Myometrial cell (primary cell): ENCODE data around the gene GRIK4. TPM values are rescaled to one million over a fixed set of nuclear protein-coding genes. Genes with fewer than 3 reads are reported as not detected.

Source experiments
- total RNA-seq: library from RNA; depleted of rRNA; stranded (reverse); fragments of >200 nt; gene quantifications from 2 replicates; pipeline ENCODE4 v1.2.3, GENCODE V29; 2015

Gene GRIK4, protein sequence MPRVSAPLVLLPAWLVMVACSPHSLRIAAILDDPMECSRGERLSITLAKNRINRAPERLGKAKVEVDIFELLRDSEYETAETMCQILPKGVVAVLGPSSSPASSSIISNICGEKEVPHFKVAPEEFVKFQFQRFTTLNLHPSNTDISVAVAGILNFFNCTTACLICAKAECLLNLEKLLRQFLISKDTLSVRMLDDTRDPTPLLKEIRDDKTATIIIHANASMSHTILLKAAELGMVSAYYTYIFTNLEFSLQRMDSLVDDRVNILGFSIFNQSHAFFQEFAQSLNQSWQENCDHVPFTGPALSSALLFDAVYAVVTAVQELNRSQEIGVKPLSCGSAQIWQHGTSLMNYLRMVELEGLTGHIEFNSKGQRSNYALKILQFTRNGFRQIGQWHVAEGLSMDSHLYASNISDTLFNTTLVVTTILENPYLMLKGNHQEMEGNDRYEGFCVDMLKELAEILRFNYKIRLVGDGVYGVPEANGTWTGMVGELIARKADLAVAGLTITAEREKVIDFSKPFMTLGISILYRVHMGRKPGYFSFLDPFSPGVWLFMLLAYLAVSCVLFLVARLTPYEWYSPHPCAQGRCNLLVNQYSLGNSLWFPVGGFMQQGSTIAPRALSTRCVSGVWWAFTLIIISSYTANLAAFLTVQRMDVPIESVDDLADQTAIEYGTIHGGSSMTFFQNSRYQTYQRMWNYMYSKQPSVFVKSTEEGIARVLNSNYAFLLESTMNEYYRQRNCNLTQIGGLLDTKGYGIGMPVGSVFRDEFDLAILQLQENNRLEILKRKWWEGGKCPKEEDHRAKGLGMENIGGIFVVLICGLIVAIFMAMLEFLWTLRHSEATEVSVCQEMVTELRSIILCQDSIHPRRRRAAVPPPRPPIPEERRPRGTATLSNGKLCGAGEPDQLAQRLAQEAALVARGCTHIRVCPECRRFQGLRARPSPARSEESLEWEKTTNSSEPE
- not detected in 2 replicates for total RNA-seq

DNA sequence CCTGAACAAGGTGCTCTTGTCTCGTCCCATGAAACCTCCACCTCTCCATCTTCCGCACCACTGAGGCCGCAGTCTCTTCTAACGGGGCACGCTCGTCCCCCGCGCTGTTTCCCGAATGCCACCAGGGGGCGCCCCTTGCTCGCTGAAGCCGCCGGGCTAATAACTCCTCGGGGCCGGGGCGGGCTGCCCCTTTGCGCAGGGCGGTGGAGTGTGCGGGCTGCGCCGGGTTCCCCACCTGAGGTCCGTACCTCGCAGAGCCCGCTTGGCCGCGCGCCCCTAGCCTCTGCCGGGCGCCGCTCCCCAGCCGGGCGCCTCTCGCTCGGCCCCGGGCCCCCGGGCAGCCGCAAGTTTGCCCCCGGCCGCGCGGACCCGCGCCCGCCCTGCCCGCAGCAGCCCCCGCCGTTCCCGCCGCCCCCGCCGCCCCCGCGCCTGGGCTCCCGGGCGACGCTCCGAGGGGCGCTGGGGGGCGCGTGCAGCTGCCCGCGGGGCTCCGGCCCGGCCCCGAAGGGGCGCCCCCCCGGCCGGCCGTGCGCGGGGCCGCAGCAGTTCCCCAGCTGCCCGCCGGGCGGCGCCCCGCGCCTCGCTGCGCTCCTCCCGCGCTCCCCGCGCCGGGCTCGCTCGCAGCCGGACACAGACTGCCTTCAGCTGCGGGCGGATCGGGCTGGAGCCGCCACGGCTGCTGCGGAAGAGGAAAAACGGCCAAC lies at the start of gene GRIK4:
TSS of gene GRIK4 (plus strand) at position 633 of the 704 bp plus-strand sequence. CDS start 148,571 bp downstream, outside the sequence.

DNA sequence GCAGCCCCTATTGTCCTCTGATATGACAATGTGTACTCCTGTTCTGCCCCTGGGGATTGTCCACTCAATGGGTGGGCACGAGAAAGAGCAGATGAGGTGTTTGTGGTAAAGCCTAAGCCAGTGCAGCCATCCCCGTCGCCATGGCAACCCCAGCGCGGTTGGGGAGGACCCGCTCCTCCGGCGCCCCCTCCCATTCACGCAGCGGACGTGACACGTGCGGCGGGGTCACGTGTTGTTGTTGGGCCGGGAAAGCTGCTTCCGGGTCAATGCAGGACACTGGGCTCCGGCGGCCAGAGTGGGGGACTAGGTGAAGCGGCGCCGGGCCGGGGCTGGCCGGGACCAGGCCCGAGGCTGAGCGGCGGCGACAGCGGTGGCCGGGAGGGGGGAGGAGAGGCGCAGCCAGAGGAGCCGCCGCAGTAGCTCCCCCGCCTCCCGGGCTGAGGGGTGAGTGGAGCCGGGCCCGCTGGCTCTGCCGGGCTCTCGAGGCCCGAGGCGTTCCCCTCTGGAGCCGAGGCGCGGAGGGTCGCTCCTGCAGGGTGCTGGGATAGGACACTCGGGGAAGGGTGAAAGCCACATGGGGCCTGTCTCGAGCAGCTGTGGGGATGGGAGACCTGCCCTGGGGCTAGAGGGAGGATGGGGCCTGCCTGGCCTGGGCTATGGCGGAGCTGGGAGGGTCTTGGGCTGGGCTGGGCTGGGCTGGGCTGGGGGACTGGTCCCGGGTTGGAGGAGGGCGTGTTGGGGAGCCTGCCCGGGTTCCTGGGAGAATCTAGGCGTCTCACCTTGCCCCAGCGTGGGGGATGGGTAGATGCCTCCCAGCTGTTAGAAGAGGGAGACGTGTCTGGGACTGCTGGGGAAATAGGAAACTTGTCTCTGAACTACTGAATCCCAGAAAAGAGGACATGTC lies 512.6 kb downstream of the GRIK4 start, which contains the start of gene TBCEL:
TSS of gene TBCEL (plus strand) at position 255 of the 904 bp plus-strand sequence. CDS start 21,589 bp downstream, outside the sequence.

Other genes with a start within 250 kb of the GRIK4 start
- 7.6 and 8.6 TPM in 2 replicates for gene TLCD5, start 186.4 kb upstream of the GRIK4 start, total RNA-seq
- gene ARHGEF12, start 175.3 kb upstream of the GRIK4 start, total RNA-seq = 40.1 and 48.9 TPM in 2 replicates